WERI-Rb-1 (cell line): ENCODE results near the gene CDH23.
A peak's percentile ranks its signal among the peaks of the same experiment; 100 is the strongest.

ENCODE experiments used
- DNase-seq: peaks from one replicate; pipeline ENCODE4 v3.0.0-alpha.2; 2020
- H3K27ac ChIP-seq: fragments of 250-450 bp; sonication (Bioruptor Pico); 2 replicates; pipeline ENCODE4 v1.5.1; 2020; ENCODE audit warnings: mild to moderate bottlenecking, moderate library complexity
- H3K27me3 ChIP-seq: fragments of 250-450 bp; sonication (Bioruptor Pico); 2 replicates; pipeline ENCODE4 v1.5.1; 2021; ENCODE audit warnings: mild to moderate bottlenecking, low read depth, moderate library complexity; ENCODE audit not compliant: insufficient read depth, severe bottlenecking
- H3K36me3 ChIP-seq: fragments of 250-450 bp; sonication (Bioruptor Pico); 2 replicates; pipeline ENCODE4 v1.5.1; 2020; ENCODE audit warnings: mild to moderate bottlenecking, moderate library complexity
- H3K4me3 ChIP-seq: 2 replicates; pipeline ENCODE4 v1.5.1; 2011; ENCODE audit warnings: low read depth, mild to moderate bottlenecking, control low read depth, low read length
- H3K9me3 ChIP-seq: fragments of 250-450 bp; sonication (Bioruptor Pico); 2 replicates; pipeline ENCODE4 v1.5.1; 2021; ENCODE audit warnings: mild to moderate bottlenecking, moderate library complexity; ENCODE audit not compliant: severe bottlenecking
- TF ChIP-seq, protein P1 (sequence below): IDR thresholded peaks from 2 replicates; pipeline ENCODE4 v1.5.1; 2011; ENCODE audit warnings: low read depth, mild to moderate bottlenecking, control low read depth, inconsistent platforms, low read length

CDH23 gene

DNA sequence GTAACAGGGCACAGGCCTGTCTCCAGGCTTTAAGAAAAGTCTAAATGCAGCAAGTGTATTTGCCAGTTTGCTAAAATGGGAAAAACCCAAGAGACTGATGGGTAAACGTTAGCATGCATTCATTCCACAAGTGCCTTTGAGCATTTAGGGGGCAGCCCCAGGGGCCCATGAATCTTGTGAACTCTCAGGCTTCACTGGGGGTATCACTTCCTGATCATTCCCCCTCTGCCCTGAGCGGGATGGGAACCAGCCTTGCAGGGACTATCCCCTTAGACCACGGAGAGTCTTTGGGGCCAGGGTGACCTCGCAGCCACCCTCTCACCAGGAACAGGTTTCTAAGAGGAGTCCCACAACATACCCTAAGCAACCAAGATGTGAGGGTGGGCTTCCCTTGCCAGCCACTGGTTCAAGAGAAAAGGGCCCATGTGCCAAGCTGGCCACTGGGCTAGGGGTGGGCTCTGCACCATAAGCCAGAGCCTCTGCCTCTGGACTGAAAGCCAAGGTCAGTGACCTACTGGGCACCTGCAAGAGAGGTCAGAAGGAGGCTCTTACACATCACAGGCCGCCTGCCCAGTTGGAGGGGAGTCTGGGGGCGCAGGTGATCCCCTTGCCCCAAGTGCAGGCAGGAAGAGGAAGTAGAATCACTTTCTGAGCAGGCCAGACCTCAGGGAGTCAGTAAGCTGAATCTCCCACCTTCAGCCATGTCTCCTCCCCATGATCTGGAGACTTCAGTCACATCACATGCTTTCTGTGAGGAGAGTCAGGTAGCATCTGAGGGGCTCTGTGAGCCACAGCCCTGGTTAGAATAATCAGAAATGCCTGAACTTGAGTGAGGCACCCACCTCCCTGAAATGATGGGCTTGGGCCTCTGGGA lies 247.8 kb downstream of the CDH23 start:
- Histone ChIP-seq H3K27me3 (no peaks in the 10 kb centered on the region), H3K9me3 (no peaks in the 10 kb centered on the region), H3K27ac (no peak overlapping the region), H3K36me3 (peaks cover 55% of the 10 kb centered on the region), H3K4me3 (no peak overlapping the region)
- TF ChIP-seq, protein P1, sequence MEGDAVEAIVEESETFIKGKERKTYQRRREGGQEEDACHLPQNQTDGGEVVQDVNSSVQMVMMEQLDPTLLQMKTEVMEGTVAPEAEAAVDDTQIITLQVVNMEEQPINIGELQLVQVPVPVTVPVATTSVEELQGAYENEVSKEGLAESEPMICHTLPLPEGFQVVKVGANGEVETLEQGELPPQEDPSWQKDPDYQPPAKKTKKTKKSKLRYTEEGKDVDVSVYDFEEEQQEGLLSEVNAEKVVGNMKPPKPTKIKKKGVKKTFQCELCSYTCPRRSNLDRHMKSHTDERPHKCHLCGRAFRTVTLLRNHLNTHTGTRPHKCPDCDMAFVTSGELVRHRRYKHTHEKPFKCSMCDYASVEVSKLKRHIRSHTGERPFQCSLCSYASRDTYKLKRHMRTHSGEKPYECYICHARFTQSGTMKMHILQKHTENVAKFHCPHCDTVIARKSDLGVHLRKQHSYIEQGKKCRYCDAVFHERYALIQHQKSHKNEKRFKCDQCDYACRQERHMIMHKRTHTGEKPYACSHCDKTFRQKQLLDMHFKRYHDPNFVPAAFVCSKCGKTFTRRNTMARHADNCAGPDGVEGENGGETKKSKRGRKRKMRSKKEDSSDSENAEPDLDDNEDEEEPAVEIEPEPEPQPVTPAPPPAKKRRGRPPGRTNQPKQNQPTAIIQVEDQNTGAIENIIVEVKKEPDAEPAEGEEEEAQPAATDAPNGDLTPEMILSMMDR: no peak
- DNase-seq: no peak

DNA sequence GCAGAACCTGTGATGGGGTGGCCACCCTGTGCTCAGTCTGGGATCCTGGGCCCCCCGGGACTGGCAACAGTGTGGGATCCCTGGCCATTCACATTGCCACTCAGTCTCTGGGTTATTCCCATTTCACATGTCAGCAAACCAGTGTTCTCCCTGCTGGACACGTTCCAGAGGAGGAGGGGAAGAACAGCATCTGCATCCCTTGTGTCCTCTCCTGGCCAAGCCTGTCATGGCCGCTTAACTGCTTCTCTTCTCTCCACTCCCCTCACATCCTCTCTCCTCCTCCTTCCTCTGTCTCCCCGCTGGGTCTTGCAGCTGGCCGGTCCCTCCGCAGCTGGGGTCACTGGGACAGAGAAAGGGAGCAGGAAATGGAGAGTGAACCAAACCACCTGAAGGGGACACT lies 248.5 kb downstream of the CDH23 start:
- Histone ChIP-seq H3K27ac (no peak overlapping the region), H3K9me3 (no peaks in the 10 kb centered on the region), H3K4me3 (no peak overlapping the region), H3K36me3 (peaks cover 51% of the 10 kb centered on the region), H3K27me3 (no peaks in the 10 kb centered on the region)
- no peak for DNase-seq
- TF ChIP-seq, protein P1: no peak

DNA sequence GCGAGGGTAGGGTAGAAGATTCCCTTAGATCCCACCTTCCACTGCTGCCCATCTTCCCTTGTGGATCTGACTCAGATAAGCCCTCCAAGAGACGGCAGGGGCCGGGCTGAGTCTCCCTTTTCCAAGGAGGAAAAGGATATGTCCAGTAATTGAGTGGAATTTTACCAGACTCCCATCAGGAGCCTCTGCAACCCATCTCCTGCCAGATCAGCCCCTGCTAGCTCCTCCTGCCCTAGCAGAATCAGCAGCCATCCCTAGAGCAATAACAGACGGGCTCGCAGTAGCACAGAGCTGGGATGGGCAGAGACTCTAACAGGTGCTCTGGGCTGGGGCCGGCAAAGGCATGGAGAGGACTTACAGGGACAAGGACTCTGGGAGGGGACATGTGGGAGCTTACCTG lies 249.3 kb downstream of the CDH23 start:
- no peaks in the 10 kb centered on the region for H3K27me3 ChIP-seq
- H3K4me3 ChIP-seq: no peak overlapping the region
- TF ChIP-seq, protein P1: no peak
- DNase-seq: no peak
- peaks cover 54% of the 10 kb centered on the region for H3K36me3 ChIP-seq
- no peaks in the 10 kb centered on the region for H3K9me3 ChIP-seq
- no peak overlapping the region for H3K27ac ChIP-seq

DNA sequence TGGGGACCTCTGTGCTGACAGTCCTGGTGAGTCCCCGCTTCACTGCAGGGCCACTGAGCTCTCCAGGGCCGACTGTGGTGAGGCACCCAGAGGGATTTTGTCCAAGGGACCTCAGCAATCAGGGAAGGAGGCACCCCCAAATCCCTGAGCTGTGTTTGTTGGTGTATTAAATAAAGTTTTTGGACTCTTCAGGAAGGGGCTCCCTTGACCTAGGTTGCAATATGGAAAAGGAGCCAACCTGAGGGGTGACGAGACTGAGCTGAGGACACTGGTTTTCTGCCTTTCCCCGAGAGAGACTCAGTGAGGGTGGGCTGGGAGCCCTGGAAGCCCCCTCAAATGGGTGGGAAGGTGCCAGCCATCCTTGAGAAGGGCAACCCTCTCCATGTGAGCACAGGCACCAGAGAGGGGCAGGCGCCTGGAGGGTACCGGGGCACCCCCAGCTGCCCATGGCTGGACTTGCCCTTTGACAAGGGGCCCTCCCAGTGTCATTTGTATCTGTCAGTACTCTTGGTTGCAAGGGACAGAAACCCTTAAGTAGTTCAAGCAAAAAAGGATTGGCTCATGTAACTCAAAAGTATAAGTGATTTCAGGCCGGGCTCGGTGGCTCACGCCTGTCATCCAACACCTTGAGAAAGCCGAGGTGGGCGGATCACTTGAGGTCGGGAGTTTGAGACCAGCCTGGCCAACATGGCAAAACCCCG lies 250.0 kb downstream of the CDH23 start:
- TF ChIP-seq, protein P1: no peak
- no peak for DNase-seq
- Histone ChIP-seq H3K36me3 (peaks cover 51% of the 10 kb centered on the region), H3K27ac (no peak overlapping the region; the same call in 1 of the 2 replicates), H3K9me3 (no peaks in the 10 kb centered on the region), H3K4me3 (no peak overlapping the region), H3K27me3 (no peaks in the 10 kb centered on the region)

DNA sequence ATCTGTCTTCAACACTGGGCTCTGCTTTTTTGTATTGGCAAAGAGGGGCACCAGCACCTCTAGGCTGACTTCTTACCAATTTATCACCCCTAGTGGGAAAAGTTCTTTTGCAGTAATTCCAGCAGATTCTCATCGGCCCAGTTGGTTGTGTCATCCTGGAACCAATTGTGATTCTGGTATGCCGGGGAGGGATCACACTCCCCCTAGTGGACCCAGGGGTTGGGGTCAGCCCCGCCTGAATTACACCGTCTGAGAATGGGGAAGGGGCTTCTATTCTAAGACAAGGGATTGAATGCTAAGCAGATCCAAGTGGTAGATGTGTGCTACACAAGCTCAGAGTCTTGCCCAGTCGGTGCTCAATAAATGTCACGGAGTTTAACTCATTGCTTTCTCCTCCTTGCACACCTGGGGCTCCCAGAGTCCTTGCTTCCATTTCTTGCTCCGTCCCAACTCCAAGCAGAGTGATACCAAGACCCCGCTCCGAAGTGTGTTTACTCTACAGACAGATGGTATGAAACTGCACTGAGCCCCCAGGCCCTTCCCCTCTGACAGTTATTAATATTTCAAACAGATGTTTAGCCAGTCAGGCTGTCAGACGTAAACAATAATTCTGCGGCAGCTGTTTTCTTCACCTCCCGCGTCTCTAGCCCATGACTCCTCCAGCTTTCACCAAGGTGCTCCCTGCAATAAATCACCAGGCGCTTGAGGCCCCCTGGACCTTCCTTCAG lies 251.0 kb downstream of the CDH23 start:
- Histone ChIP-seq H3K27ac (no peak overlapping the region), H3K9me3 (no peaks in the 10 kb centered on the region), H3K36me3 (peaks cover 59% of the 10 kb centered on the region), H3K4me3 (no peak overlapping the region), H3K27me3 (no peaks in the 10 kb centered on the region)
- TF ChIP-seq, protein P1: peak; percentile 75
- no peak for DNase-seq
